Measurements from ENCODE around the gene PINLYP. TPM values are rescaled to one million over a fixed set of nuclear protein-coding genes. Genes with fewer than 3 reads are reported as not detected.
A peak's percentile ranks its signal among the peaks of the same experiment; 100 is the strongest.

PINLYP gene
- total RNA-seq, 1 experiment from 2014 or later, result 0.17 TPM

GRCh38 chr19:43595999-43596841, 20.6 kb downstream of the PINLYP start, which contains the start of the genes IRGQ and ZNF576 (continued):
- no peak for TF ChIP-seq CTCF (IDR thresholded peaks at IDR 0.05 in 2 of 3, conservative IDR thresholded peaks at IDR 0.05 in 1 of 3; ENCODE audit: borderline replicate concordance in 1 of 3, insufficient read depth in 1 of 3, low read depth in 2 of 3, low read length in 2 of 3)
- no peak for TF ChIP-seq EZH2phosphoT487 (IDR thresholded peaks at IDR 0.05; ENCODE audit: borderline replicate concordance)
- no peak for TF ChIP-seq JUND (IDR thresholded peaks at IDR 0.05)
- TF ChIP-seq TCF7L2 (IDR thresholded peaks at IDR 0.05; ENCODE audit: borderline replicate concordance, extremely low read depth, insufficient read depth, insufficient read length), result peak; percentile 52
- peak; percentile 42 for TF ChIP-seq POLR2A (IDR thresholded peaks at IDR 0.05; ENCODE audit: borderline replicate concordance, extremely low read depth, insufficient read depth, insufficient read length)
- peak; percentile 61 for TF ChIP-seq MAX (IDR thresholded peaks at IDR 0.05)
- TF ChIP-seq REST (IDR thresholded peaks at IDR 0.05; ENCODE audit: low read depth), result no peak
- TF ChIP-seq ATF3 (IDR thresholded peaks at IDR 0.05), result no peak
- no peak; the same call in 1 of the 2 replicates for TF ChIP-seq ELF1 (IDR thresholded peaks at IDR 0.05; ENCODE audit: borderline replicate concordance, low read depth)
- no peak for TF ChIP-seq ZNF274 (IDR thresholded peaks at IDR 0.05; ENCODE audit: low read depth, low read length)

Data from HCT116 (cell line).